ENCODE results near the gene FLNC. TPM values are rescaled to one million over a fixed set of nuclear protein-coding genes. Genes with fewer than 3 reads are reported as not detected.
A peak's percentile ranks its signal among the peaks of the same experiment; 100 is the strongest.

Gene FLNC
- total and polyA plus RNA-seq, 2 of the 13 experiments (the other 11 are each of a cell fraction or from before 2014, with no cell fraction given): 0.02 TPM; not detected in 1

GRCh38 chr7:128874140-128875031 is 44.2 kb downstream of the FLNC start:
- H3K4me2 ChIP-seq (ENCODE audit: low read depth, low read length): peak overlapping the region; percentile 60
- no peaks in the 10 kb centered on the region for H3K79me2 ChIP-seq (ENCODE audit: insufficient read depth, low read length)
- ATAC-seq (peak; percentile 59), FAIRE-seq (no peak), DNase-seq (ENCODE audit: low spot score) (peak; percentile 53)
- intact Hi-C loops (cut with micrococcal nuclease; ENCODE audit: unreplicated experiment) (loop anchor here (5.0 kb wide), 1 partner anchor 37 kb away; no protein-coding TSS in a partner anchor), in situ Hi-C loops (cut with HindIII; ENCODE audit: extremely low pct_ligation_motif_present, low pct_unique_long_range_greater_than_20kb) (loop anchor here (25.0 kb wide), 1 partner anchor 437 kb away; no protein-coding TSS in a partner anchor)
- no peak overlapping the region for H3K9ac ChIP-seq (ENCODE audit: insufficient read depth, low read depth, low read length)
- H4K20me1 ChIP-seq (ENCODE audit: insufficient read depth, low read length): no peaks in the 10 kb centered on the region
- peaks cover 3 to 12% of the 10 kb centered on the region in 2 experiments; a peak in 4 of 5 replicates for H3K27me3 ChIP-seq (ENCODE audit: control insufficient read depth in 1 of 2, insufficient read depth in 2 of 2, low read length in 2 of 2)
- ChIA-PET CTCF (ENCODE audit: low intra/inter-chr PET ratio, low total read pairs) (interaction anchor here (2.4 kb wide), 1 partner anchor 32 kb away, joined by 6 read pairs; no protein-coding TSS in a partner anchor), POLR2A (no interaction called here)
- no peaks in the 10 kb centered on the region for H3K36me3 ChIP-seq (replicated peaks in 1 of 2; ENCODE audit: control insufficient read depth in 1 of 2, insufficient read depth in 2 of 2, low read length in 2 of 2)
- 22% methylated on average over 8 of the region's 22 CpGs for WGBS (ENCODE audit: low lambda C conversion rate)
- peaks cover 33% of the 10 kb centered on the region for H3K4me1 ChIP-seq (ENCODE audit: insufficient read depth, low read length)
- no peak overlapping the region for H3K27ac ChIP-seq (ENCODE audit: extremely low read length, insufficient read depth, low read length)
- H2AFZ ChIP-seq (ENCODE audit: low read length): no peak overlapping the region
- no TSS peak for BruUV-seq (replicated peaks)
- H3K9me3 ChIP-seq (ENCODE audit: low read length): no peaks in the 10 kb centered on the region
- peak overlapping the region in 2 of 3 experiments; percentile 22 to 37; a peak in 3 of 6 replicates for H3K4me3 ChIP-seq (replicated peaks in 1 of 3; ENCODE audit: insufficient read depth in 1 of 3, low read depth in 2 of 3, low read length in 3 of 3)
- TF ChIP-seq SMYD3 (CRISPR knock-in tag; IDR thresholded peaks at IDR 0.05) (no peak), UBTF (CRISPR knock-in tag; IDR thresholded peaks at IDR 0.05) (peak; percentile 39), ZNF275 (CRISPR knock-in tag; IDR thresholded peaks at IDR 0.05; ENCODE audit: borderline replicate concordance) (no peak), HNRNPLL (IDR thresholded peaks at IDR 0.05; ENCODE audit: low read depth, low read length, poor library complexity, severe bottlenecking) (peak; percentile 30), SIX1 (CRISPR knock-in tag; IDR thresholded peaks at IDR 0.05; ENCODE audit: borderline replicate concordance) (peak; percentile 51; the same call in 1 of the 2 replicates), ZNF597 (CRISPR knock-in tag; IDR thresholded peaks at IDR 0.05) (no peak), TBX2 (CRISPR knock-in tag; IDR thresholded peaks at IDR 0.05; ENCODE audit: borderline replicate concordance) (0 out of 2 replicates have a peak, but pooled peaks have one; percentile 13), ZNF567 (CRISPR knock-in tag; IDR thresholded peaks at IDR 0.05; ENCODE audit: borderline replicate concordance) (0 out of 2 replicates have a peak, but pooled peaks have one; percentile 35), ZNF616 (CRISPR knock-in tag; IDR thresholded peaks at IDR 0.05; ENCODE audit: low read depth) (no peak), ZNF687 (CRISPR knock-in tag; IDR thresholded peaks at IDR 0.05) (peak; percentile 64; the same call in 1 of the 2 replicates), PHF8 (CRISPR knock-in tag; IDR thresholded peaks at IDR 0.05) (no peak), NCOA2 (CRISPR knock-in tag; IDR thresholded peaks at IDR 0.05) (no peak), HOXA3 (CRISPR knock-in tag; IDR thresholded peaks at IDR 0.05) (peak; percentile 22; the same call in 1 of the 2 replicates)
